ENCODE measurements around the gene HIGD2A.

HIGD2A gene

DNA sequence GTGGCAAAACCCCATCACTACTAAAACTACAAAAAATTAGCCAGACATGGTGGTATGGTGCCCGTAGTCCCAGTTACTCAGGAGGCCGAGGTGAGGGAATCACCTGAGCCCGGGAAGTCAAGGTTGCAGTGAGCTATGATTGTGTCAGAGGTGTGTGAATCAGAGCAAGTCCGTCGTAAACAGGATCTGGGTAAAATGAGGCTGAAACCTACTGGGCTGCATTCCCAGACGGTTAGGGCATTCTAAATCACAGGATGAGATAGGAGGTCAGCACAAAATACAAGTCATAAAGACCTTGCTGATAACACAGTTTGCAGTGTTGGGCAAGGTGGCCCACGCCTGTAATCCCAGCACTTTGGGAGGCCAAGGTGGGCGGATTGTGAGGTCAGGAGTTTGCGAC, 29.7 kb downstream of the HIGD2A start:
- no peak overlapping the region for H3K4me3 ChIP-seq (ENCODE audit: low read depth, low read length)
- TF ChIP-seq, protein P1, sequence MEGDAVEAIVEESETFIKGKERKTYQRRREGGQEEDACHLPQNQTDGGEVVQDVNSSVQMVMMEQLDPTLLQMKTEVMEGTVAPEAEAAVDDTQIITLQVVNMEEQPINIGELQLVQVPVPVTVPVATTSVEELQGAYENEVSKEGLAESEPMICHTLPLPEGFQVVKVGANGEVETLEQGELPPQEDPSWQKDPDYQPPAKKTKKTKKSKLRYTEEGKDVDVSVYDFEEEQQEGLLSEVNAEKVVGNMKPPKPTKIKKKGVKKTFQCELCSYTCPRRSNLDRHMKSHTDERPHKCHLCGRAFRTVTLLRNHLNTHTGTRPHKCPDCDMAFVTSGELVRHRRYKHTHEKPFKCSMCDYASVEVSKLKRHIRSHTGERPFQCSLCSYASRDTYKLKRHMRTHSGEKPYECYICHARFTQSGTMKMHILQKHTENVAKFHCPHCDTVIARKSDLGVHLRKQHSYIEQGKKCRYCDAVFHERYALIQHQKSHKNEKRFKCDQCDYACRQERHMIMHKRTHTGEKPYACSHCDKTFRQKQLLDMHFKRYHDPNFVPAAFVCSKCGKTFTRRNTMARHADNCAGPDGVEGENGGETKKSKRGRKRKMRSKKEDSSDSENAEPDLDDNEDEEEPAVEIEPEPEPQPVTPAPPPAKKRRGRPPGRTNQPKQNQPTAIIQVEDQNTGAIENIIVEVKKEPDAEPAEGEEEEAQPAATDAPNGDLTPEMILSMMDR (IDR thresholded peaks at IDR 0.05; ENCODE audit: borderline replicate concordance, insufficient read depth, low read depth, low read length), result no peak

DNA sequence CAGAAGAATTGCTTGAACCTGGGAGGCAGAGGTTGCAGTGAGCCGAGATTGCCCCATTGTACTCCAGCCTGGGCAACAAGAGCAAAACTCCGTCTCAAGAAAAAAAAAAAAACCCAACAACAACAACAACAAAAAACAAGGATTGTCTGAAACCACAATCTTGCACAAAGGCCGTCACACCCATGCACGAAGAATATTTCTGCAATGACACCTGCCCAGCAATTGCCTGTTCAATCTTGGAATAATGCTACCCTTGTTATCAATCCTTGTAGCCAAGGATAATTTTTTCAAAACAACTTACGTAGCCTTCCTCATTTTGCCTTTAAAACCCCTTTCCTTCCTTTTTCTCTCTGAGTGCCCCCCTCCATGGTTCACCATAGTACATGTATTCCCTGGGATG, 31.5 kb downstream of the HIGD2A start:
- TF ChIP-seq, protein P1 (IDR thresholded peaks at IDR 0.05; ENCODE audit: borderline replicate concordance, insufficient read depth, low read depth, low read length), result no peak
- H3K4me3 ChIP-seq (ENCODE audit: low read depth, low read length), result no peak overlapping the region

DNA sequence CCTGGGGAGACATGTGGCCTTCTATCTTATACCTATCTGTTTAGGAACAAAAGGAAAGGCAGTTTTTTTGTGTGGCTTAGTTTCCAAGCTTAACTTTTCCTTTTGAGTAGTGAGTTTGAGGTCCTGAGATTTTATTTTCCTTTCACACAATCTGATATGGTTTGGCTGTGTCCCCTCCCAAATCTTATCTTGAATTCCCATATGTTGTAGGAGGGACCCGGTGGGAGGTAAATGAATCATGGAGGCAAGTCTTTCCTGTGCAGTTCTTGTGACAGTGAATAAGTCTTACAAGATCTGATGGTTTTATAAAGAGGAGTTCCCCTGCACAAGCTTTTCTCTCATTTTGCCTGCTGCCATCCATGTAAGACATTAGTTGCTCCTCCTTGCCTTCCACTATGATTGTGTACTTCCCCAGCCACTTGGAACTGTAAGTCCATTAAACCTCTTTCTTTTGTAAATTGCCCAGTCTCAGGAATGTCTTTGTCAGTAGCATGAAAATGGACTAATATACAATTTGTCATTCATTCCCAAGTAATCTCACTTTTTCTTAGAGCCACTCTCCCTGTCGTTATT, 32.5 kb downstream of the HIGD2A start:
- TF ChIP-seq, protein P1 (IDR thresholded peaks at IDR 0.05; ENCODE audit: borderline replicate concordance, insufficient read depth, low read depth, low read length), result no peak
- no peak overlapping the region for H3K4me3 ChIP-seq (ENCODE audit: low read depth, low read length)

DNA sequence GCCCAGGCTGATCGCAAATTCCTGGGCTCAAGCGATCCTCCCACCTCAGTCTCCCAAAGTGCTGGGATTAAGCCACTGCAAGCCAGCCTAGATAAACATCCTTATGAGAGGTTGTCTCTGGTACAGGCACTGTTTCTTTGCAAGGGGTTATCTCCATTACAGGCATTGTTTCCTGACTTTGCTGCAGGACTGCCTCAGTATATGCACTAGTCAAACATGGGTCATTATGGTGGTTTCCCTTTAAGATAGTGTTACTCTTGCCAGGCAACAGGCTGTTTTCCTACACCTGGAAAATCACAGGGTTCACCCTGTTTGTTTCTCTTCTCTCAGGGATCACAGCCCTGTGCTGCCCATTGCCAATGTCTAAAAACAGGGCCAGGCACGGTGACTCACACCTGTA, 35.6 kb downstream of the HIGD2A start:
- TF ChIP-seq, protein P1 (IDR thresholded peaks at IDR 0.05; ENCODE audit: borderline replicate concordance, insufficient read depth, low read depth, low read length), result no peak

DNA sequence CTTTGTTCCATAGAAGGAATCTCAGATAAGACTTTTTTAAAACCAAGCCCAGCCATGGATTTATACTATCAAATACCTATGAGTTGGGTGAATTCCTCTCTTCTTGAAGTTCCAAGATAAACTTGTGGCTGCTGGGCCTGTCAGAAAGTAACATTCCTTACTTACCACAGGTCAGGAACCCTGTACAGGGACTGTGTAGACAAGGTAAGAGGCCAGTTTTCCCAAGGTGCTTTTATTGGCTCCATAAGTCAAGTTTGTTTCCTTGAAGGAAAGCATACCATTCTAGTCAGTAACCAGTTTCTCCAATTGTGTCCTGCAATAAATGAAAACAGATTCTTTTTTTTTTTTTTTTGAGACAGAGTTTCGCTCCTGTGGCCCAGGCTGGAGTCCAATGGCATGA, 36.6 kb downstream of the HIGD2A start:
- H3K4me3 ChIP-seq (ENCODE audit: low read depth, low read length), result no peak overlapping the region
- TF ChIP-seq, protein P1 (IDR thresholded peaks at IDR 0.05; ENCODE audit: borderline replicate concordance, insufficient read depth, low read depth, low read length), result no peak

More for the DNA sequence above, 35.6 kb downstream of the HIGD2A start:
- no peak overlapping the region for H3K4me3 ChIP-seq (ENCODE audit: low read depth, low read length)

DNA sequence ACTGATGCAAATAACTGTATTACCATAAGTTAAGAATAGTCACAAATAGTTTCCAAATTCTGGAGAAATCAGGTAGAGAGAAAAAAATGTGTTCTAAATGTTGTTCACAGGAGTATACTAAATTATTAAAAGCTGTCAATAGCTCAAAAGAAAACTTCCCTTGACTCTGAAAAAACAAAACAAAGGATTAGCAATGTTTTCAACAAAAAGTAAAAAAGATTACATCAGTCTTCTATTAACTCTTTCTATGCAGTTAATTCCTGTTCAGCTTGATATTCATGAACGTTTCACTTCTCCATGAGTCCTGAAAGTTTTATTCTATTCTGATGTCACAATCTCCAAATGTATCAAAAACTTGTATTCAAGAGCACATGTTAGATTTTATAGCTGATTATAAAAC, 37.2 kb downstream of the HIGD2A start:
- TF ChIP-seq, protein P1 (IDR thresholded peaks at IDR 0.05; ENCODE audit: borderline replicate concordance, insufficient read depth, low read depth, low read length), result no peak
- no peak overlapping the region for H3K4me3 ChIP-seq (ENCODE audit: low read depth, low read length)

DNA sequence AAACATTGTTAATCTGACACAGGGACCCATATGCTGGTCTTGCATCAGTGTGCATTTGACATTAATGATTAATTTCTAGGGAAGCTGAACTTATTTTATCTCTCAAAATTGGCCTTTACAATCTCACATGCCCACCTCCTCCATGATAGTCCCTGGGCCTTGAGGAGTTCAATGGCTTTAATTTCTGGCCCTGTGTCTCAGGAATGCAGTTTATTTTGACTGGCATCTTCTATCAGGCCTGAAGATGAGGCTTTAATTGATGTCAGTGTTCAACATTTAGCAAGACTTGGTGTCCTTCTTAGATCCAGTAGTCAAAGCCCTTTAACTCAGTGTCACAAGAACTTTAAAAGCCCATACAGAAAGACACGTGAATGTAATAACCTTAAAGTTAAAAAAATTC, 38.3 kb downstream of the HIGD2A start:
- TF ChIP-seq, protein P1 (IDR thresholded peaks at IDR 0.05; ENCODE audit: borderline replicate concordance, insufficient read depth, low read depth, low read length), result no peak
- H3K4me3 ChIP-seq (ENCODE audit: low read depth, low read length), result no peak overlapping the region
